H7 (cell line): Measurements from ENCODE around the gene SLC25A27. TPM values are rescaled to one million over a fixed set of nuclear protein-coding genes. Genes with fewer than 3 reads are reported as not detected.
"Not testable (repeated sequence)": the region's sequence is repeated elsewhere in the genome, so short reads cannot be mapped to it uniquely, and the experiment has no call there.

Experiments
- DNase-seq: peaks from one replicate; pipeline ENCODE4 v3.0.0; 2012
- H3K27me3 ChIP-seq: 2 replicates; pipeline ENCODE4 v1.6.0; 2011; ENCODE audit warnings: mild to moderate bottlenecking, low read length; ENCODE audit not compliant: control insufficient read depth, insufficient read depth
- H3K36me3 ChIP-seq: replicated peaks from 2 replicates; pipeline ENCODE4 v1.5.1; 2011; ENCODE audit warnings: low read length; ENCODE audit not compliant: control insufficient read depth, insufficient read depth
- H3K4me3 ChIP-seq: 2 replicates; pipeline ENCODE4 v1.5.1; 2011; ENCODE audit warnings: low read depth, mild to moderate bottlenecking, control low read depth, low read length, moderate library complexity; ENCODE audit not compliant: insufficient read depth
- total RNA-seq: library from RNA; depleted of rRNA; stranded (reverse); fragments of >200 nt; shearing (Covaris generic); gene quantifications from 2 replicates; pipeline ENCODE4 v1.2.3, GENCODE V29; 2014

The SLC25A27 gene
- total RNA-seq, 1 experiment from 2014 or later, result 0.28 TPM

GRCh38 chr6:46637933-46638332 is 14.8 kb upstream of the SLC25A27 start:
- H3K4me3 ChIP-seq, result no peak overlapping the region
- no peaks in the 10 kb centered on the region for H3K36me3 ChIP-seq
- no peaks in the 10 kb centered on the region for H3K27me3 ChIP-seq
- DNase-seq, result no peak

- no peak for DNase-seq
- H3K4me3 ChIP-seq, result no peak overlapping the region
- no peaks in the 10 kb centered on the region for H3K36me3 ChIP-seq
- no peaks in the 10 kb centered on the region for H3K27me3 ChIP-seq
Observed at GRCh38 chr6:46638650-46639049, 14.1 kb upstream of the SLC25A27 start.

- H3K27me3 ChIP-seq, result no peaks in the 10 kb centered on the region; the same call in 1 of the 2 replicates
- H3K4me3 ChIP-seq, result no peak overlapping the region
- no peaks in the 10 kb centered on the region for H3K36me3 ChIP-seq
- DNase-seq, result no peak
Observed at GRCh38 chr6:46642928-46643751, 9.6 kb upstream of the SLC25A27 start.

- Histone ChIP-seq H3K4me3 (no peak overlapping the region), H3K36me3 (no peaks in the 10 kb centered on the region), H3K27me3 (no peaks in the 10 kb centered on the region; the same call in 1 of the 2 replicates)
- DNase-seq, result no peak
Observed at GRCh38 chr6:46645265-46645664, 7.5 kb upstream of the SLC25A27 start.

GRCh38 chr6:46648108-46648507 is 4.7 kb upstream of the SLC25A27 start:
- not testable (repeated sequence) for H3K36me3 ChIP-seq, DNase-seq, H3K27me3 ChIP-seq, H3K4me3 ChIP-seq

GRCh38 chr6:46648869-46649492 is 3.8 kb upstream of the SLC25A27 start:
- no peak for DNase-seq
- no peak overlapping the region for H3K4me3 ChIP-seq
- H3K27me3 ChIP-seq, result peaks cover 13% of the 10 kb centered on the region
- no peaks in the 10 kb centered on the region for H3K36me3 ChIP-seq

GRCh38 chr6:46651006-46651405 is 1.8 kb upstream of the SLC25A27 start:
- Histone ChIP-seq H3K4me3 (no peak overlapping the region), H3K36me3 (no peaks in the 10 kb centered on the region), H3K27me3 (peaks cover 25% of the 10 kb centered on the region)
- no peak for DNase-seq

GRCh38 chr6:46651816-46652215 is 959 bp upstream of the SLC25A27 start:
- no peak for DNase-seq
- Histone ChIP-seq H3K4me3 (peak overlapping the region; percentile 79), H3K27me3 (peaks cover 25% of the 10 kb centered on the region), H3K36me3 (no peaks in the 10 kb centered on the region)

GRCh38 chr6:46652232-46652602 is 558 bp upstream of the SLC25A27 start:
- Histone ChIP-seq H3K27me3 (peaks cover 25% of the 10 kb centered on the region), H3K4me3 (peak overlapping the region; percentile 79), H3K36me3 (no peaks in the 10 kb centered on the region)
- DNase-seq, result no peak

GRCh38 chr6:46653439-46654195 is 842 bp downstream of the SLC25A27 start:
- Histone ChIP-seq H3K36me3 (no peaks in the 10 kb centered on the region), H3K27me3 (peaks cover 25% of the 10 kb centered on the region), H3K4me3 (peak overlapping the region; percentile 79)
- DNase-seq, result no peak

- Histone ChIP-seq H3K36me3 (no peaks in the 10 kb centered on the region), H3K27me3 (peaks cover 25% of the 10 kb centered on the region), H3K4me3 (no peak overlapping the region)
- DNase-seq, result peak; percentile 62
Observed at GRCh38 chr6:46655803-46656202, 3.0 kb downstream of the SLC25A27 start.

GRCh38 chr6:46657642-46658041 is 4.9 kb downstream of the SLC25A27 start:
- H3K4me3 ChIP-seq, result no peak overlapping the region
- H3K27me3 ChIP-seq, result peaks cover 23% of the 10 kb centered on the region
- DNase-seq, result no peak
- H3K36me3 ChIP-seq, result no peaks in the 10 kb centered on the region

- Histone ChIP-seq H3K27me3 (no peaks in the 10 kb centered on the region), H3K4me3 (no peak overlapping the region), H3K36me3 (no peaks in the 10 kb centered on the region)
- DNase-seq, result no peak
Observed at GRCh38 chr6:46661483-46661882, 8.7 kb downstream of the SLC25A27 start.

GRCh38 chr6:46667377-46667776 is 14.6 kb downstream of the SLC25A27 start:
- Histone ChIP-seq H3K27me3 (no peaks in the 10 kb centered on the region), H3K36me3 (no peaks in the 10 kb centered on the region)
- DNase-seq, result no peak

GRCh38 chr6:46674410-46674809 is 21.6 kb downstream of the SLC25A27 start:
- no peaks in the 10 kb centered on the region for H3K27me3 ChIP-seq
- no peak overlapping the region for H3K4me3 ChIP-seq
- no peak for DNase-seq
- no peaks in the 10 kb centered on the region for H3K36me3 ChIP-seq

More at GRCh38 chr6:46667377-46667776, 14.6 kb downstream of the SLC25A27 start:
- H3K4me3 ChIP-seq, result no peak overlapping the region
